Right ventricle myocardium superior (tissue), 1 donor: Measurements from ENCODE around the gene MEGF10. TPM values are rescaled to one million over a fixed set of nuclear protein-coding genes. Genes with fewer than 3 reads are reported as not detected.
"Not testable (repeated sequence)": the region's sequence is repeated elsewhere in the genome, so short reads cannot be mapped to it uniquely, and the experiment has no call there.

Experiments
- ATAC-seq: fragments of 200-7000 bp; cut with Tn5 transposase; one replicate; pipeline ENCODE4 v1.9.1; 2020; ENCODE audit warnings: mild to moderate bottlenecking; ENCODE audit not compliant: poor library complexity
- DNase-seq: peaks from one replicate; pipeline ENCODE4 v3.0.0-alpha.2; 2020
- intact Hi-C: fragments of 100-400 bp; cut with DNase I; formaldehyde crosslinking; loops from one replicate; pipeline ENCODE4 v1.11.2; 2022
- total RNA-seq: library from RNA; stranded (reverse); fragmentation: NEBNext Ultra II Directional; extraction: Animal tissue kit (Norgen Biotek cat#: 25700); gene quantifications from one replicate; pipeline ENCODE4 v1.2.1, GENCODE V29; 2021
- donor health status: DM: no; HTN: yes; CAD: no; lungs with severe emphysema.

The MEGF10 gene
- total RNA-seq, 1 donor from 2014 or later: 0.78 TPM

DNA sequence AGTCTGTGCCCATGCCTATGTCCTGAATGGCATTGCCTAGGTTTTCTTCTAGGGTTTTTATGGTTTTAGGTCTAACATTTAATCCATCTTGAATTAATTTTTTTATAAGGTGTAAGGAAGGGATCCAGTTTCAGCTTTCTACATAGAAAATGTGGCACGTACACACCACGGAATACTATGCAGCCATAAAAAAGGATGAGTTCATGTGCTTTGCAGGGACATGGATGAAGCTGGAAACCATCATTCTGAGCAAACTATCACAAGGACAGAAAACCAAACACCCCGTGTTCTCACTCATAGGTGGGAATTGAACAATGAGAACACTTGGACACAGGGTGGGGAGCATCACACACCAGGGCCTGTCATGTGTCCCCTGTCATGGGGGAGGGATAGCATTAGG, 26.8 kb downstream of the MEGF10 start:
- not testable (repeated sequence) for DNase-seq, ATAC-seq
- intact Hi-C loops: loop anchor here (10.0 kb wide), 1 partner anchor 483 kb away; no protein-coding TSS in a partner anchor

DNA sequence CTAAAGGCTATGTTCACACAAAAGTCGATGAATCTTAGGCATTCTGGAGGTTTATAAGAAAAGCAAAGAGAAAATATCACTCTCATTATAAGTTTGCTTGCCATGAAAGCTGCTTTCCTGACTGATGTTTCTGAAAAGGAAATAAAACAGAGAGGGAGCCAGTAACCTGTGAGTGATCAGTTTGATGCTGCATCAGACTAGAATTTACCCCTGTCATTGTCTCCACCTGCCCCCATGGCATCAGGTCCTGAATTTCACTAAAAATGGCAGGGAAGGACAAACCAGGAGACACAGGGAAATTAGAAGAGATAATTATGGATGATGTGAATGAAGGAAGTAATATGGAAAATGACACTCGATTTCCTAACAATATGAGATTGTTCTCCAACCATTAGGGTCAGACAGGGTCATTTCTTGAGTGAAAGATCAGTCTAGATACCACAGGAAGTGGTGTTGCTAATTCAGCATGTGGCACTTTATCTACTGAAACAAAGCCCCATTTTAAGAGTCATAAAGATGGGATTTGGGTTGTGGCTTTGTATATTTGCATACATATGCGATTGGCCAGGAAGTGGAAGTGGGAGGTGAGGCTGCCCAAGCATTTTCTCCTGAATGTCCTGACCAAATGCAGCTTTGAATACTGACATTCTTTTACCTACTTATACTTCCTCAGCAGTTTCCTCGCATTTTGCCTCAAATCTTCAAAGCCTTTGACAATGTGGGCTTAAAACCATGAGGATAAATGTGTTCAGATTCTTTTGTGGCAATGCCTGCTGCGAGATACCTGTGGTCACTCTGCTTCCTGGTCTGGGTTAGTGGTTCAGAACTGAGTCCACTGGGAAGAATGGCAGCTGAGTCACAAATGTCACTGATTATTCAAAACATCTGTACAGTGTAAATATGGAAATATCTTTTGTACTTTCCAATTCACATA, 29.7 kb downstream of the MEGF10 start:
- no peak for DNase-seq
- ATAC-seq: no peak
- intact Hi-C loops: no loop called here

DNA sequence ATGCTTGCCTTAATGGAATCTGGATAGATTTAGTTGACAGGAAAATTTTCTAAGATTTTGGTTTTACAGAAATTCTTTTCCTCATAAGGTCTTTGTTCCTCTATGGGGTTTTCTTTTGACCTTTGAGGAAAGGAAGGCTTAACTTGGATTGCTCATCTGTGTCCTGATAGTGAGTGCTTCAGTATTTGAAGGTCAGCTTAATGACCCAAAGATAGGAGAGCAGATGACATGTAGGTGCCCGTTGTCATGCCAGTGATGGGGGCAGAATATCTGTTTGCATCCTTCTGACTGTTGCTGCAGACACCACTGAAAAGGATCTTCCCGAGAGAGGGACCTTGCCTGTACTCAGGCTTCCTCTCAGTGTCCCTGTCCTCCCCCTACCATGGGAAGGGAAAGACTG, 30.9 kb downstream of the MEGF10 start:
- intact Hi-C loops: no loop called here
- DNase-seq: no peak
- ATAC-seq: no peak

DNA sequence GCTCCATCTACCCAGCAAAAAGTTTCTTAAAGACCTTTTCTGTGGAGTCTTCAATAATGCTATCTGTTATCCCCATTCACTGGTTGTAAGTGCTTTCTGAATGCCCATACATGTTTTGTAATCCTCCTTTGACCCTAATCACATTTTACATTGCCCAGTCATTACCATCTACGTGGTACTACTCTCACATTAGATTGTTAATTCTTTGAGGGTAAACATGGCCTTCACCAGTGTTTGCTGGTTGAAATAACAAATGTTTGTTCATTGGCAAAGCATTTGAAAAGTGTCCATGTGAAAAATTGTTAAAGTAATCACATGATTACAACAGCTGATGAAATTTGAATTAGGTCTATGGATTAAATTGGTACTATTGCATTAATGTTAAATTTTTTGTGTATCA, 31.8 kb downstream of the MEGF10 start:
- ATAC-seq: no peak
- no peak for DNase-seq
- intact Hi-C loops: no loop called here

DNA sequence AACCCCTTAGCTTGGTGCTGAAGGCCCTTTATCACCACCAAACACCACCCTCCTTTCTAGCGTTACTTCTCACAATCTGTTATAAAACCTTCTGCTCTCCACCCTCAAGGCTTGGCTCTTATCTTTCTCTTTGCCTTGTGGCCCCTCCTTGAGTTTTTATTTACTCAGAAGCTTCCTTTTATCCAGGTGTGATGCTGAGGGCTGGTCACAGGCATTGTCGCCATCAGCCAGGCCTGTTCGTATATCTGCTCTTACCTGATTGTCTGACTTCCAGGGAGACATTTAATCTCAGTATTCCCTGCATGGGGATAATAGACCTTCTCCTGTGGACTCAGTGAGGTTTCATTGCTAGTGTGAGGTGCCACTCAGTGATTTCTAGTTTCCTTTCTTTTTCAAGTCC, 34.2 kb downstream of the MEGF10 start:
- intact Hi-C loops: no loop called here
- DNase-seq (no peak), ATAC-seq (no peak)

DNA sequence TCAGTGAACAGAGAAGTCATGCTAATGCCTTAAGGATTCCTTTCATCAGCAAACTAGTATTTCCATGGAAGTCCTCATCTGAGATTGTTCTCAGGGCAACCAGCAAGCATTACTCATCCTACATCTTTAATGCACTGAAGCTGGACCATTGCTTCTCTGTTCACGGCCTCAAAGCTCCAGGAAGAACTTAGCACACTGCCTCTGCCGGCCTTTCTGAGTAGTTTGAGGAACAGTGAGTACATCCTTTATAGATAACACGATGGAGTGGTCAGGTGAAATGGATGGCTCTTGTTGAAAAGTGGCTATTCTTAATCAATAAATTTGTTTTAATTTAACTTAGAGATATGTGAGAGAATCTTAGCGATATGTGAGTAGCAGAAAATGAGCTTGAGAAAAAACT, 35.8 kb downstream of the MEGF10 start:
- DNase-seq (no peak), ATAC-seq (no peak)
- intact Hi-C loops: no loop called here

DNA sequence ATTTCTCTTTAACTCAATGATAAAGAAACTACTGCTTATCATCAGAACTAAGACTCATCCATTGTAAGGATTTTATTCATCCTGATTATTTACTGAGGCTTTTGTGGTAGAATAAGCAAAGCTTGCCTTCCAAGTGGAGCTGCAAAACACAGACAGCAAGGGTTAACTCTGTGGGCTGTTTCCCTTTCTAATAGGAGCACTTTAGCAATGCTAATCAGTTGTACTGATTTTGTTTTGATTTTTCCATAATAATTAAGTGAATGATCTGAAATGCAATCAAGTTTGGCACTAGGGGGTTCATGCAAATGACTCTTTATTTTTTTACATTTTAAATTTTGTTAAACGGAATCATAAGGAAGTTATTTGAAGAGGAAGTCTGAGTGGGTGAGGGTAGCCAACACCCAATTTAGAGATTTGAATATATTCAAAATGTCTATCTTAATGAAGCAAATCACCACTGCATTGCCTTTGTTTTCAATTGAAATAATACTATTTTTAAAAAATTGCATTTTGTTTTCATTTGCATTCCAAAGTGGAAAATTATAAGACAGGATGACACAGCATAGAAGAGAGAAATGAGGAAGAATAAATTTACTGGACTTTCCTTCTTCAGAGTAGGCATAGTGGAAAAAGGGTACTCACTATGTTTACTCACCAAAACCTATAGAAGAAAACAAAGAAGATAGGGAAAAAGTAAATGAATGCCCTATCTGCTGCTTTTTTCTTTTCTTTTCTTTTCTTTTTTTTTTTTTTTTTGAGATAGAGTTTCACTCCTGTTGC, 36.6 kb downstream of the MEGF10 start:
- DNase-seq (no peak), ATAC-seq (no peak)
- intact Hi-C loops: no loop called here

DNA sequence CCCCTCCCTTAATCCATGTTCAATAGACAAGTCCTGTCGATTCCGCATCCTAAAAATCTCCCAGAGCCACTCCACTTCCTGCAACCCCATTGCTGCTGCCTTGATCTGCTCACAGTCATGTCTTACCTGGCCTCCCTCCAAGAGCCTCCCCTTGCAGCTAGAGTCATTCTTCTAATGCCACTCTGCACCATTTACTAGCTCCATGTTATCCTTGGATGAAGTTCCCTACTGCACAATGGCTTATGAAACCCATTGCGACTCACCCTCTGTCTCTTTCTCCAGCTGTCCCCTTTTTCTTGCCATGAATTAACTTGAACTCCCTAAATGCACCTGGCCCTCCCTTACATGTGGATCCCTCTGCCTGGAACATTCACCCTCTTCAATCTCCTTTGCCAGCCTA, 39.5 kb downstream of the MEGF10 start:
- DNase-seq: no peak

DNA sequence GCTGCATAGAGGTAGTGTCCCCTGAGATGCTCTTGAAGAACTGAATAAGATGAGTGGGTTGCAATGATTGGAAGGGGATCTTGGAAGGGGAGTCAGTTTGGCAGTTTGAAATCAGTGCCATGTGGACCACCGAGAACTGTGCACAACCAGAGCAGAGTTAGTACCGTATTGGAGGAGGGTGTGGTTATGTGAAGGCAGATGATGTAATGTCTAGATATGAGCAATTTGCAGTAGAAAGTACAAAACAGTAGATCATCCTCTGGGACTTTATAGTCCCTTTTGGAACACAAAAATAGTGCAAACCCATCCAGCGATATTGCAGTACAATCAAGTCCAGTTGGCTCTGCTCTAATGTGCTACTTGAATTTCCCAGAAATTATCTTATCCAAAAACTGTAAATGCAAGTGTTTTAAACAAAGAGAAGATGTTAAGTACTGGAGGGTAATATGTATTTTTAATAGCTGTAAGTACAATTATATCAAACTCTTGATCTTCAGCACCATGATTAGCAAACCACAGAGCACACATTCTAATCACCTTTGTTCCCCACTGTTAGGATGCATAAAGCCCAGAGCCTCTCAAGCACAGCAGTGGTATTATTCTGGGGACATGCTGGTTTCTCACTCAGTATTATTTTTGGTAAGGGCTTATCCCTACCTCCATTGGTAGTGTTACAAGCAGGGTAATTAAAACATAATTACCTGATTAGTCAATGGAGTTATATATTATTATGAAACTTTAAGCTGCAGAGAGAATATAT, 41.5 kb downstream of the MEGF10 start:
- DNase-seq (no peak), ATAC-seq (no peak)
- intact Hi-C loops: no loop called here

More for the DNA sequence above, 39.5 kb downstream of the MEGF10 start:
- intact Hi-C loops: no loop called here
- no peak for ATAC-seq

DNA sequence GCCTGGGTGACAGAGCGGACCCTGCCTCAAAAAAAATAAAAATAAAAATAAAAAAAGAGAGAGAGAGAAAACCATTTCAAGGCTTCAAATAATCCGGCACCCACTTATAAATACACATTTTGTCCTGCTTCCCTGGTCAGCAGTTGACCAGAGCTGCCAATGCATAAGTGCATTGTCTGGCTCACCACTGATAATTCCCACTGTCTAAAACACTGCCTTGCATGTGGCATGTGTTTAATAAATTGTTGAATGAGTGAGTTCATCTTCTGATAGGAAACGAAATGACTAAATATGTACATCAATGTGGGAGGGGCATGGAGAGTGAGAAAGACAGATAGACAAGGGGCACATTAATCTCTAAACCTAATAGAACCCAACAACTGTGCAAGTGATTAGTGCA, 42.9 kb downstream of the MEGF10 start:
- intact Hi-C loops: no loop called here
- DNase-seq (no peak), ATAC-seq (no peak)

DNA sequence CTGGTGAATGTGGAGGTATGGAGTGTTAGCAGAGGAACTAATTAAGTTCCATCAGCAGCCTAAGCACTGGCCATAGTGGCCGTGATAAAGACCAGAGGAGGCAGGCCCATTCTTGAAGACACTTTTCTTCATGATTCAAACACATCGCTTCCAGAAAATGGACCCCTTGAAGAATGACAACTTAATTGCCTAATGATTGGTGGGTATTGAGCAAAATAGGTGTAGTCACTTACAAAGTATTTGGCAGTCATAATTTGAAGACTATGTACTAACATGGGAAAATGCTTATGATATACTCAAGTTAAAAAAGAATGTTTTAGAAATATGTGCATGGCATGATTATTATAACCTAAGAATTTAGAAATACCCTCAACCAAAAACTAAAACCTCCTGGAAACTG, 44.8 kb downstream of the MEGF10 start:
- no peak for ATAC-seq
- DNase-seq: no peak
- intact Hi-C loops: no loop called here

DNA sequence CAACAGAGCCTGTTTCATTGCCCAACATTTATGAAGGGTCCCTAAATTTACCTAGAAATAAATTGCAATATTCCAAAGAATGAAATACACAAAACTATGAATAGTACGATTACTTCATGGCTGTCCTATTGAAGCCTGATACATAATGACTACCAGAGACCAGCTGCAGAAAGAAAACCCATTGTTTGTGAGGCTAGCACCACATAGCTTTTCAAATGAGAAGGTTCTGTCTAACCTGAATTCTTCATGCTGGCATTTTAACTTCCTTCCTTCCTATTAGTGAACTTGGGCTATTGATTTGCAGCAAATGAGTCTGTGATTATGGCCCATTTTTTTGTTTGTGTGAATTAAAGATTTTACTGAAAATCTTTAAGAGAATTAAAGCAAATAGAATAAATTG, 47.3 kb downstream of the MEGF10 start:
- no peak for DNase-seq
- intact Hi-C loops: no loop called here
- no peak for ATAC-seq

DNA sequence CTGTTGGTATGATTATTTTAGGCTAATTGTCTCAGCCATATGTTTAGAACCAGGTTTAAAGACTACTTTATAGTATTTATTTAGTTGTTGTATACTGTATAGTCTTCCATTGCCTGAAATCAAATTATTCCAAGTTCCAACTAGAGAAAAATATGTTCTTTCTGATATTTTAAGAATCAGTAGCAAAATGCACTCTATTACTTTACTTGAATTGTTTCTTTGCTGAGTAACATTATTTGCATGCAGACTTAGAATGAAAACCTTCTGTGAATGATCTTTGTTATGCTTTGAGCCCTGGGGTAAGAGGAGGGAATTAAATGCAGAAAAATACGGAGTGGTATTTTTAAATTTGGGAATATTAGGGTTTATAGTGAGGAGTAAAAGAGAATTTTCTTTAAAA, 47.9 kb downstream of the MEGF10 start:
- ATAC-seq (no peak), DNase-seq (no peak)
- intact Hi-C loops: no loop called here

DNA sequence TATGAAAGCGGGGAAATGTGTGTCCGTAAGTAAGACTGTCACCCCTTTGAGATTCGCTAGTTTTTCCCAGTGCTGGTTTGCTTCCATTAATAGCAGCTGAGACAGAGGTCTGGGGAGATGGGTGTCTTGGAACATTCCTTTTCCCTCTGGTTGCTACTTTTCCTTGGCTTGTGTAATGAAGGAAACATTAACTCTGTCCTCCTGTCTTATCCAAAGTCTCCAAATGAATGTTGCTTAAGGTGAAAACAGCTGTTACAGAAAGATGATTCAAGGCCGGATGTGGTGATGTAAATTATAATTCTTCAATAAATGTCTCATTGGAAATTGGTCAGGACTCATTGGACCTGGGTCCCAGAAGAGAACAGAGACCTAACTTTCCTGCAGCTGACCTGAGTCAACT, 50.0 kb downstream of the MEGF10 start:
- intact Hi-C loops: no loop called here
- DNase-seq (no peak), ATAC-seq (no peak)

DNA sequence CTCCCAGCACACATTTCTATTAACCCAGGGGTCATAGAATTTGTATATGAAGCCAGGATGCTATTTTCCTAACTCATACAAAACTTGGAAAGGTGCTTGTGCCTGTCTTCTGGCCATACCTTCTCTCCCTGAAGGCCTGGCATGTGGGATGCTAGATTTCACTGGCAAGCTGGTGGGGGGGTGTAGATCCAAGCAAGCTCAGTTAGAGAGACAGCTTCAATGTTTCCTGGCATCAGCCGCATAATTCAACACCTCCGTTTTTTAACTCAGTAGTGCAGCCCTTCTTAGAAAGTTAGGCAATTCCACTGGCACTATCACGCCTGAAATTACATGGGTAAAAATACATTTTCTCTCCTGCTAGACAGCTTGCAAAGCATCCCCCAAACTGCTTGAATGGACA, 51.8 kb downstream of the MEGF10 start:
- intact Hi-C loops: no loop called here
- no peak for ATAC-seq
- no peak for DNase-seq

DNA sequence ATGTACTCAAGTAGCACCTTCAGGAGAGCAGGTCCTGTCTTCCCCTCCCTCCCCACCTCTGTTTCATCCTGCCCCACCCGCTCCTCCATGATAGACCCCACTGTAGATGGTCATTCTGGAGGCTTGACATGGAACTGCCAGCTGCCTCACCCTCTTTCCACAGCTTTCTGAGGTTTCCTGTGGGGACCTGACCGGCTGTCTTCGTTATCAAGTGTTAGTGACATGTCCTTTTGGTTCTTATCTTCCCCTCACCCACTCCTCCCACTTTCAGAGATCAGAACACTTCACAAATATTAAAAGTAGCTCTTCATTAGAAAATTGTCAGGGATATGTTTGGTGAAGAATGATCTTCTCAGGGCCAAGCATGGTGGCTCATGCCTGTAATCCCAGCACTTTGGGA, 52.7 kb downstream of the MEGF10 start:
- ATAC-seq (no peak), DNase-seq (no peak)
- intact Hi-C loops: no loop called here

DNA sequence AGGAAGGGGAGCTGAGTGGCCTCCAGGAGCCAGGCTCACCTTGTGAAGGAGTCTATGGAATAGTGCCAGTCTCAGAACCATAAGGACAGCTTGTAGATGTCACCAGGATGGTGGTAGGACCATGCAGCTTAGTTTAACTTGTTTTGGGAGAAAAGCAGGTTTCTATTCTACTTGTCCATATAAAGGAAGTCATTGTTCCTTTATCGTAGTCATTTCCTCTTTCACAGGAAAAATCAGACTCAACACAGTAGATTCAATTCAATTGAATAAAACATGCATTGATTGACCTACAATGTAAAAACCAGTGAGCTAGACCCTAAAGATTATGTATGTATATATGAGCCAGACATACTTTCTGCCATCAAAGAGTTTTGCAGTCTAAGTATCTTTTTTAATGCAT, 53.3 kb downstream of the MEGF10 start:
- intact Hi-C loops: no loop called here
- ATAC-seq (no peak), DNase-seq (no peak)

DNA sequence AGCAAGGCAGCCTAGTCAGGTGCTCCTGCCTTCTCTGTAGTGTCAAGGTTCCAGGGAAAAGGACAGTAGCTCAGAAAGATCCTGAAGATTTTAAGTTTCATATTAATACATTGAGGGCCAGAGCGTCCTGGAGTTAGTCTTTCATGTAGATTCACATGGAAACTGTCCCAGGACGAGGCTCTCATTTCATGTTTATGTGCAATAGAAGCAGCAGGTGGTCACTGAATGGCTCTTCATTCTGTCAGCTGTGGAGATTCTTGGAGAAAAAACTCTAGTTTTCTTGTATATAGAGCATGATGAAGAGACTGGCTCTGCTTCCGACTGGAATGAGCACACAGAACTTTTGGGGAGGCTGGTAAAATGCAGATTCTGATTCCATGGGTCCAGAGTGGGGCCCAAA, 54.3 kb downstream of the MEGF10 start:
- DNase-seq (no peak), ATAC-seq (no peak)
- intact Hi-C loops: no loop called here

DNA sequence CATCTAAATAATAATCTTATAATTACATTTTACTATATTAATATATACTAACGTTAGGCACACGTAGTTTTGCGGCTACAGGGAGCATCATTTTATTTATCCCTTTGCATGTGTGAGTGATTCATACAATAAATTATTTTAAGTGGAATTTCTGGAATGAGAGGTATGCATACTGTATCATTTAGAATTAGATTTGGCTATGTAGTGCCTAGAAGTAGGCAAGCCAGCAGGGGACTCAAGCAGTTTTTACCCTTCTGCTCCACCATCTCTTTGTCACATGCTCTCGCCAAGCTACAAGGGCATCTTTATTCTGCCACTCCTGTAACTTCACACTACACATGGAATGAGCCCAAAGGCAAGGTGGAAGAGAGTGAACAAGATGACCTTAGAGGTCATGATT, 60.8 kb downstream of the MEGF10 start:
- no peak for ATAC-seq
- intact Hi-C loops: no loop called here
- no peak for DNase-seq
